Fibroblast of skin of right quadriceps (primary cell): ENCODE data around the gene MED12L.
A peak's percentile ranks its signal among the peaks of the same experiment; 100 is the strongest.

Experiments
- DNase-seq: peaks from one replicate; pipeline ENCODE4 v3.0.0-alpha.2; 2013

Gene MED12L

GRCh38 chr3:151345859-151346258, 260.4 kb downstream of the MED12L start:
- DNase-seq, result peak; percentile 57

DNA sequence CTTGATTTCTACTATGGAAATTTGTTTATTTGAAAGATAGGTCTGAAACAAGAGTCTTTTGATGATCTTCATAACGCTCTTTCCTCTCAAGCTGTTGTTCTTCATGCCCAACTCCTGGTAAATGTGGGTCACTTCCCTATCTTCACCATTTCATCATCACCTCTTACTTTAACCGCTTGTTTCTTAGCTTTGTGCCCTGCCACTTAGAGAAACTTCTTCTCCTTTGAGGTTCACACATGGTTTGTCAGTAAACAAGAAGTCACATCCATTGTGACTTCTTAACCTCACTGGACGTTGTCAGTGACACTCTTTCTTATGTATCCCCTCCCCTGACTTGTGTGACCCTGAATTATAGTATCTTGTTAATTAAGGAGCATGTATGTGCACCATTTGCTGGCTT, 260.8 kb downstream of the MED12L start:
- no peak for DNase-seq

DNA sequence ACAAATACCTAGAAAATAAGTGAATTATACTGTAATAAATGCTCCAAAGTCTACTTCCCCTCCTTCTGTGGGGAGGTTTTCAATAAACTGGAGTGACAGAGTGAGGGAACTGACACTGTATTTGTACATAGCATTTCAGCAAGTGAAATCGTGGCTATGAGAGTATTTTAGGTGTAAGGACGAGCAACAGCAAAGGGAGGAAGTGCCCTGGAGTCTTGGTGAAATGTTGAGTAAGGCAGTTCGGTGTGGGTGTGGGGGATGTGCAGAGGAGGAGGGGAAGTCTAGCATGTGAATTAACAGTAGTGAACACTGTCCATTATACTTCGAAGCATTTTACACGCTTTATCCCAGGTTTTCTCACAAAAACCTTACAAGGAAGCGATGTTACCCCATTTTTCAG, 262.0 kb downstream of the MED12L start:
- DNase-seq, result no peak

- DNase-seq, result no peak
These were observed 265.2 kb downstream of the MED12L start for GRCh38 chr3:151350656-151351055.

DNA sequence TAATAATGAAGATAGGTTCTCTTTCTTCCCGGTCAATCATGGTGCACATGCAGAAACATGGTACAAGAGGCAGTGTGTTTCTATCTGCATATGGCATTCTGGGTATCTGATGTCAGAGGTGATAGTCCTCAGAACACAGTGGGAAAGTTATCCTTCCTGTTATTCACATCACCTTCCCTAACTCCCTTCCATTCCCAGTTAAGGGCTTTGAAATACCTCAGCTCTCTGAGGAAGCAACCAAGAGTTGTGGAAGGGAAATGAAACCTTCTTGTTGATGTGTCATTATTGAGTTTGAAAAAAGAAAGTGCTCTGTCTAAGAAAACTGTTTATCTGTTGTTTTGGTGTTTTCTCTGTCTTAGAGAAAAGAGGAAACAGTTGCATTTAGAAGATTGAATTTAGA, 265.8 kb downstream of the MED12L start:
- DNase-seq, result no peak

DNA sequence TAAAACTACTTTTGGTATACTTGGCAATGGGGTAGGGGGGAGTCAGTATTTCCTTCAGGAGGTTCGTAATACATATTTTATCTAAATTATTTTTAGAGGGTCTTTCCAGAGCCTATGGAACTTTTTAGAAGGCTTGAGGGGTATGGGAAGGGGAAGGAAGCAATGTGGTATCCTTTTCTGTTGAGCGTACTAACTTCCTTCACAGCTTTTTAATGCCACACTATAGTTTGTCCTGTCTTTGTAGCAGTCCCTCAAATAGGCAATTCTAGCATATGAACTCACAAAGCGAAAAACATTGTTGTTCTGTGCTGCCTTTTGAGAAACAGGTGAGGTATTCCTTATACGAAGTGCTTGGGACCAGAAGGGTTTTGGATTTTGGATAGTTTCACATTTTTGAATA, 266.2 kb downstream of the MED12L start:
- no peak for DNase-seq

DNA sequence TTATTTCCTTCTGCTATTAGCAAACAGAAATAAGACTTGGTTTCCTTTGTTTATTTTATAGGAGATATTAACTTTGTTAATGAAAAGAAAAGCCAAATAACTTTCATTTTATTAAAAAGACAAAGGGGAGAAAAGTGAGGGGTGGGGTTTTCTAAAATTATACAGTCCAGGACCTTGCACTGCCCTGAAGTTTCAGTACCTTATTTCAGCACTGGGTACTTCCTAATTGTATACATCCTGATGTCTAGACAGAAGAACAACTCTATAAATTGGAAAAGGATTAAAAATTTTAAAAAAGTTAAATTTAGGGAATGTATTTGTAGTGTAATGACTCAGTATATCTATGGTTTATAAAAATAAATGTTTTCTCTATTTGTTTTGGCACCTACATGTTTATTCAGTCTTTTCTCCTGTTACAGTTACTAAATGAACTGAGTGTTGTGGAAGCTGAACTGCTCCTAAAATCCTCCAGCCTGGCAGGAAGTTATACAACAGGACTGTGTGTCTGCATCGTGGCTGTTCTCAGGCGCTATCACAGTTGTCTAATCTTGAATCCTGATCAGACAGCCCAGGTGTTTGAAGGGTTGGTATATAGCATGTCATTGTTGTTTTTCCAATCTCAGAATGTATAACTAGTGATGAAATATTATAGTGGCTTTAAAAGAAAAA, 271.5 kb downstream of the MED12L start:
- peak; percentile 21 for DNase-seq

- DNase-seq, result no peak
These were observed 272.0 kb downstream of the MED12L start for GRCh38 chr3:151357463-151357850.

DNA sequence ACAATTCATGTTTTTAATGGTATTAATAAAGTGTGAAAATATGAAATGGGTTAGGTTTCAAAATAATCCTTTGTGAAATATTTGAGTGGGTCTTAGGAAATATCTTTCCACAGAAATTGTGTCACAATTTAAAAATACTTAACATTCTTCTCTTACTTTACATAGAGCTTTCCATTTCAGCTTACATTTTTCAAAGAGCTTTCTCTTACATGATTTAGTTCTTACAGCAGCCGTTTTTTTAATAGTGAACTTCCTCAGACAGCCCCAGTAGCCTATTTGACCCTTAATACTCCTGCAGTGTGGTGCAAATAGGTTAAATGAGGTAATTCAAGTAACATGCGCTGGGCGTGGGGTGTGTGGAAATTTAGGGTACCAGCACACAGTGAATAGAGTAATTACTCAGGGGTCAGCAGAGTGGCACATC, 277.3 kb downstream of the MED12L start:
- peak; percentile 51 for DNase-seq

GRCh38 chr3:151366993-151367392, 281.5 kb downstream of the MED12L start:
- DNase-seq, result no peak

DNA sequence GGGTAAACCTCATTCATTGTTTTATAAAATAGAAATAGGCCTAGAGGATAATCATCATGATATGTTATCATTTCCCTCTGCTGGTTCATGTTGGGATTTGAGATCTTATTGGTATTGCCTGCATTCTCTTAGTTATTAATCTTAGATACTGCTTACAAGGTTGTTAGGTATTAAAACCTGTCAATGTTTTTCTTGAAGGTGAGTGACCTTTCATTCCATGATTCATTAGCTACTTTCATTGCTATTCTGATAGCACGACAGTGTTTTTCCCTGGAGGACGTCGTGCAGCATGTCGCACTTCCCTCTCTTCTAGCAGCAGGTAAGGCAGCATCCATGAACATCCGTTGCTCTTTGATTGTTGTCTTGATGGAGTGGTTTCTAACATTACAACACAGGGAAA, 282.0 kb downstream of the MED12L start:
- DNase-seq, result no peak

DNA sequence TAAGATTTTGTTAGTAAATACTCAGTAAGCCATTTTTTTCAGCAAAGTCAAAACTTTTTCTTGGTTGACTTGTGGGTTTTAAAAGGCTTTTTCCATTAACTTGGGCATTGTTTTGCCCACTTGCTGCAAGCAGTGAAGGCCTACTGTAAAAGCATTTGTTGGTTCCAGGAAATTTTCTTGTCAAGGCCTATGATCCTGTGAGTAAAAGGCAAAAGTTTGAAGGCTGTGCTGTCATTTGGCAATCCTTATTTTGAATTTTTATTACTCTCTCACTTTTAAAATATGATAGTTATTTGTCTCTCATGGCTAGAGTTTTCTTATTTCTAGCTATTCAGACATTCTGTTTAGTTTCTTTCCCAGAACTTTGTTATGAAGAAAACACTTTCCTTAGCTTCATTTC, 286.1 kb downstream of the MED12L start:
- DNase-seq, result peak; percentile 17

GRCh38 chr3:151372063-151372820, 286.8 kb downstream of the MED12L start:
- DNase-seq, result peak; percentile 65

- no peak for DNase-seq
These were observed 292.4 kb downstream of the MED12L start for GRCh38 chr3:151377768-151378385.

DNA sequence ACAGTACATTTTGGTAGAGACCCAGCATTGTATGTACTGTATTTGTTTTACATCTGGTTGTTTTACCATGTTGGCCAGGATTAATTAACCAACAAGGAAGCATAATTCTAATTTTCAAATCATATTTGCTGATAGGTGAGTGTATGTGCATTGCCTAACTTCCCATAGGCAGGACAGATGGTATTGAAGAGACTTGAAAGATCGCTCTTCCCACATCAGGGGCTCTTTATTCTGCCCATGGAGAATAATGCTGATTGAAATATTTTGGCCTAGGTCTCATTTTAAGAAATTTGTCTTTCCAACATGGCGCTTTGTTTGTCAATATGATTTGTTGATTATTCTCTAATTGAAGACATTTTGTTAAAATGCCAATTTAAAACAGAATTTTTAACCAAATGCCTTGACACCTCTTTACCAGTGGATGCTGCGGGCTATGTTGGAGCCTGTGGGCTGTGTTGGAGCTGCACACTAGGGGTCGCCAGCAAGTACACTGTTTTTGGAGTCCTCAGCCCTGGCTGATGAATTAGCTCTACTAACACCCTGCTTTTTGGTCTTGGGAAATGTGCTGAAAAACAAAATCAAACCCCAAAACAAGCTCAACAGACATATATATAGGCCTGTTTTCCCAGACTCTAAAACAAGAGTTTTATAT, 293.7 kb downstream of the MED12L start:
- DNase-seq, result no peak

DNA sequence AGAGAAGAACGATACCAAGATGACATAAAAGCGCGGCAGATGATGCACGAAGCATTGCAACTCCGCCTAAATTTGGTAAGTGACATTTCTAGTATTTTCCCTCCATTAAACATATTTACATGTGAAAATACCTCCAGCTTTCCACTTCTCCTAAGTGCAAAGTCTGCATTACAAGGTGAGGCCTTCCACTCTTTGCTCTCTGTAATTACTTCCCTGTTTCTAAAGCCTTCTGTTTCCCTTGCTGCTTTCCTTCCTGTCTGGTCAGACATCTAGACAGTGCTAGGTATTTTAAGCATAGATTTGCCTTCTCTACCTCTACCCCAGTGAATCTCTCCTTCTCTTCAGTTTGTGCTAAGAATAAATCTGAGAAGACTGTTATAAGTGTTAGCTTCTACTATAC, 297.2 kb downstream of the MED12L start:
- DNase-seq, result no peak

GRCh38 chr3:151383111-151383510, 297.6 kb downstream of the MED12L start:
- DNase-seq, result no peak

- no peak for DNase-seq
These were observed 298.5 kb downstream of the MED12L start for GRCh38 chr3:151383956-151384355.

GRCh38 chr3:151384741-151385174, 299.3 kb downstream of the MED12L start, which contains the start of gene P2RY12:
Gene P2RY12 (minus strand): TSS chr3:151384753. CDS start chr3:151338845, 45,908 bp downstream.
- DNase-seq, result no peak

GRCh38 chr3:151386056-151386455, 300.6 kb downstream of the MED12L start:
- peak; percentile 23 for DNase-seq

DNA sequence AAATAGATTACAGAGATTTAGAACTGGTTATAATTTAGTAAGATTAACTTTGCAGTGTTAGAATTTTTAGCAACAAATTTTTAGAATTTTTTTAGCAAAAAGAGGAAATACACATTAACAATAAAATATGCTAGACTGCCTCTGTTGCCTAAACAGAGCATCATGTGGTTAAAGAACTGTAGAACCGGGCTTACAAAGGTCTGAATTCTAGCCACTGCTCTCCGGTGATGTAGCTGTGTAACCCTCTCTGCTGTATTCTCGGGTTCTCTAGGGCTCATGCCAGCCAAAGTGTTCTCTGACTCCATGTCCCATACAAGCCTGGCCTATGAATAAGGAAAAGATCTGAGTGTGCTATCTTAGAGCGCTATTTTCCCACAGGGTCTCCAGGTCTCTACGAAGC, 302.0 kb downstream of the MED12L start:
- no peak for DNase-seq

DNA sequence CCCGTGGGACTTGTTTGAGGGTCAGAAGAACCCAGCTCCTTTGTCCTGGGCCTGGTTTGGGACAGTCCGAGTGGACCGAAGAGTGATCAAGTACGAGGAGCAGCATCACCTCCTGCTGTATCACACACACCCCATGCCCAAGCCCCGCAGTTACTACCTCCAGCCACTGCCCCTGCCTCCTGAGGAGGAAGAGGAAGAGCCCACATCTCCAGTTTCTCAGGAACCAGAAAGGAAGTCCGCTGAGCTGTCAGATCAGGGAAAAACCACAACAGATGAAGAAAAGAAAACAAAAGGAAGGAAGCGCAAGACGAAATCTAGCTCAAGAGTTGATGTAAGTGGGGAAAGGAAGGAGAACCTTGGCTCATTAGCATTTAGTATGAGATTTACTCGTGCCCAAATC, 302.4 kb downstream of the MED12L start:
- no peak for DNase-seq

DNA sequence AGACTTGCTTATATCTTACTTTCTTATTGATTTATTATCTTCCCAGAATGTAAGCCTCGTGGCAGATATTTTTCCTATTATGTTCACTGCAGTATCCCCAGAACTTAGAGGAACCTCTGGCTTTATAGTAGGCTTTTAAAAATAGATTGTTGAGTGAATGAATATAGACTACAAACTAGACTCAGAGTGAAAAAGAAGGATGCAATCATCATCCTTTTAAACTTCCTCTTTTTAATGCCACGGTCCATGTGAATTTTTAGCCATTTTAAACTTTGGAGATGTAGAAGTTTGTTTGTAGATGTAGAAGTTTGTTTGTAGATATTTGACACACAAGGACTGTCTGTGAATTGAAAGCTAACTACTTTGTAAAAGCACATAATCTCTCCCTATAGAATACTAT, 306.3 kb downstream of the MED12L start:
- no peak for DNase-seq
